Measurements from ENCODE around the gene DPYSL5. TPM values are rescaled to one million over a fixed set of nuclear protein-coding genes. Genes with fewer than 3 reads are reported as not detected.

The DPYSL5 gene
- total and polyA plus RNA-seq, 2 of the 13 experiments (the other 11 are each of a cell fraction or from before 2014, with no cell fraction given), result 0.15 TPM; not detected in 1

GRCh38 chr2:26849056-26849999, 1.4 kb downstream of the DPYSL5 start (continued):
- no peak for TF ChIP-seq HNF1A (IDR thresholded peaks at IDR 0.05; ENCODE audit: low read depth)
- no peak for TF ChIP-seq HNF1A (CRISPR knock-in tag; IDR thresholded peaks at IDR 0.05; ENCODE audit: borderline replicate concordance)
- TF ChIP-seq ZNF766 (CRISPR knock-in tag; IDR thresholded peaks at IDR 0.05; ENCODE audit: borderline replicate concordance), result no peak
- TF ChIP-seq U2AF2 (IDR thresholded peaks at IDR 0.05; ENCODE audit: low read depth, low read length), result no peak
- peak; percentile 65; the same call in 1 of the 2 replicates for TF ChIP-seq MTF2 (CRISPR knock-in tag; IDR thresholded peaks at IDR 0.05; ENCODE audit: borderline replicate concordance)
- no peak for TF ChIP-seq ATF7 (IDR thresholded peaks at IDR 0.05)
- TF ChIP-seq ATF7 (CRISPR knock-in tag; IDR thresholded peaks at IDR 0.05), result no peak
- TF ChIP-seq ZFP36L1 (CRISPR knock-in tag; IDR thresholded peaks at IDR 0.05), result no peak
- no peak for TF ChIP-seq ZNF772 (CRISPR knock-in tag; IDR thresholded peaks at IDR 0.05)

Data from HepG2 (cell line).